Upper lobe of left lung (tissue), 6 donors: ENCODE measurements around the gene EMILIN1. TPM values are rescaled to one million over a fixed set of nuclear protein-coding genes. Genes with fewer than 3 reads are reported as not detected.

Experiments
- ATAC-seq, 2 donors: fragments of 200-7000 bp; cut with Tn5 transposase; one replicate each; pipeline ENCODE4 v1.9.1; 2022; ENCODE audit warnings: mild to moderate bottlenecking in 2 of 2, moderate library complexity in 2 of 2; ENCODE audit not compliant: low FRiP score in 2 of 2
- DNase-seq, 2 donors: peaks; one replicate each; pipeline ENCODE4 v3.0.0-alpha.2; 2019 to 2020
- H3K27ac ChIP-seq, 4 donors: fragments of 200-600 bp; sonication (generic); one replicate each; pipeline ENCODE4 v1.5.1; 2016 to 2019
- H3K27me3 ChIP-seq, 4 donors: fragments of 200-600 bp; sonication (generic); one replicate each; pipeline ENCODE4 v1.5.1; 2017 to 2019
- H3K36me3 ChIP-seq, 4 donors: fragments of 200-600 bp; sonication (generic); one replicate each; pipeline ENCODE4 v1.5.1; 2016 to 2019
- H3K4me1 ChIP-seq, 4 donors: fragments of 200-600 bp; sonication (generic); one replicate each; pipeline ENCODE4 v1.5.1; 2018 to 2019
- H3K4me3 ChIP-seq, 4 donors: fragments of 200-600 bp; sonication (generic); one replicate each; pipeline ENCODE4 v1.5.1; 2017 to 2019; ENCODE audit warnings: mild to moderate bottlenecking in 2 of 4, moderate library complexity in 1 of 4
- H3K9me3 ChIP-seq, 4 donors: fragments of 200-600 bp; sonication (generic); one replicate each; pipeline ENCODE4 v1.5.1; 2018 to 2019
- CTCF ChIP-seq, 6 experiments: fragments of 450-650 bp in 4 of 6; fragments of 200-600 bp in 2 of 6; sonication (generic) in 2 of 6; IDR thresholded peaks; one replicate each; pipeline ENCODE4 v1.5.1; 2016 to 2019; ENCODE audit warnings: antibody characterized with exemption in 6 of 6
- EP300 ChIP-seq, 4 donors: sonication (generic); formaldehyde crosslinking; IDR thresholded peaks; one replicate each; pipeline ENCODE4 v1.5.1; 2017; ENCODE audit warnings: antibody characterized with exemption in 4 of 4, control low read depth in 2 of 4
- POLR2A ChIP-seq, 4 donors: fragments of 450-650 bp; IDR thresholded peaks; one replicate each; pipeline ENCODE4 v1.5.1; 2016 to 2017; ENCODE audit warnings: antibody characterized with exemption in 4 of 4, mild to moderate bottlenecking in 2 of 4
- POLR2AphosphoS5 ChIP-seq, 2 donors: sonication (generic); formaldehyde crosslinking; IDR thresholded peaks; one replicate each; pipeline ENCODE4 v1.5.1; 2017; ENCODE audit warnings: antibody characterized with exemption in 2 of 2
- WGBS, 2 donors: methylation state at CpG; one replicate each; pipeline ENCODE4 v1.1.5; 2017 to 2018; 5-methylcytosine and 5-hydroxymethylcytosine counted together
- total RNA-seq, 6 donors: library from RNA; depleted of rRNA in 4 of 6; stranded (reverse); fragments of >200 nt in 4 of 6; gene quantifications; one replicate each; pipeline versions ENCODE4 v1.1.0 to v1.2.1, GENCODE V29; 2016 to 2021
- donor health status: DM: no; HTN: no; CAD: no; lungs with moderate emphysema.
- donor health status: DM: no; HTN: yes; CAD: no; lungs with severe emphysema.

The EMILIN1 gene
- 100 to 1,000 TPM in 2 of 6 donors, 10 to 100 TPM in 4; 20.7 to 158 (median 49.0) TPM for total RNA-seq

- 48 to 51% methylated on average over 32 to 39 of the region's 41 CpGs for whole genome bisulfite sequencing, 2 donors
- no peaks in the 10 kb centered on the region for H3K27me3 ChIP-seq
- peaks cover 30 to 42% (median 35%) of the 10 kb centered on the region in 4 donors for H3K4me1 ChIP-seq
- H3K4me3 ChIP-seq: peak within 1 kb of the TSS; percentile 31 to 52 (median 43)
- ATAC-seq (peak; percentile 54 to 89), DNase-seq (peak; percentile 51 to 89)
- H3K27ac ChIP-seq: peak within 1 kb of the TSS; percentile 67 to 96 (median 80)
- no peaks in the 10 kb centered on the region for H3K36me3 ChIP-seq
- TF ChIP-seq POLR2AphosphoS5 (IDR thresholded peaks at IDR 0.05) (peak; percentile 74 to 80), EP300 (IDR thresholded peaks at IDR 0.05) (no peak), POLR2A (IDR thresholded peaks at IDR 0.05) (peak in 1 of 4 donors; percentile 54)
- no peaks in the 10 kb centered on the region for H3K9me3 ChIP-seq
Observed at GRCh38 chr2:27078267-27079194, at the start of gene EMILIN1. Gene EMILIN1, plus strand, starts transcription at chr2:27078615. Its CDS starts 451 bp downstream, at chr2:27079066.

- no peak for TF ChIP-seq POLR2A (IDR thresholded peaks at IDR 0.05)
- no peak for TF ChIP-seq POLR2AphosphoS5 (IDR thresholded peaks at IDR 0.05)
- no peak for TF ChIP-seq CTCF (IDR thresholded peaks at IDR 0.05)
- Histone ChIP-seq H3K27me3 (no peaks in the 10 kb centered on the region), H3K36me3 (peaks cover 0 to 32% (median 17%) of the 10 kb centered on the region in 4 donors), H3K4me3 (no peak overlapping the region), H3K4me1 (peaks cover 6 to 19% (median 11%) of the 10 kb centered on the region in 4 donors), H3K27ac (no peak overlapping the region), H3K9me3 (no peaks in the 10 kb centered on the region)
- DNase-seq (no peak), ATAC-seq (no peak)
- 83 to 93% methylated on average over 2 of the region's 2 CpGs for WGBS, 2 donors
Observed at GRCh38 chr2:27029051-27029450, 49.4 kb upstream of the EMILIN1 start.

GRCh38 chr2:27032495-27033252 lies 45.7 kb upstream of the EMILIN1 start, which contains the start of gene TMEM214:
Gene TMEM214, plus strand, starts transcription at chr2:27032965. Its CDS starts 51 bp downstream, at chr2:27033016.
- Histone ChIP-seq H3K4me1 (peaks cover 14 to 31% (median 20%) of the 10 kb centered on the region in 4 donors), H3K9me3 (no peaks in the 10 kb centered on the region), H3K27me3 (no peaks in the 10 kb centered on the region), H3K36me3 (peaks cover 18 to 30% (median 28%) of the 10 kb centered on the region in 4 donors), H3K27ac (peak within 1 kb of the TSS; percentile 77 to 95 (median 92)), H3K4me3 (peak within 1 kb of the TSS; percentile 68 to 99 (median 91))
- DNase-seq: peak; percentile 94 to 99
- TF ChIP-seq EP300 (IDR thresholded peaks at IDR 0.05) (no peak), POLR2AphosphoS5 (IDR thresholded peaks at IDR 0.05) (peak; percentile 66 to 83), CTCF (IDR thresholded peaks at IDR 0.05) (peak in 4 of 6 experiments; percentile 15 to 61 (median 40)), POLR2A (IDR thresholded peaks at IDR 0.05) (peak; percentile 35 to 85 (median 65))
- ATAC-seq: peak; percentile 94 to 99
- WGBS, 2 donors: 1% methylated on average over 45 to 76 of the region's 76 CpGs

DNA sequence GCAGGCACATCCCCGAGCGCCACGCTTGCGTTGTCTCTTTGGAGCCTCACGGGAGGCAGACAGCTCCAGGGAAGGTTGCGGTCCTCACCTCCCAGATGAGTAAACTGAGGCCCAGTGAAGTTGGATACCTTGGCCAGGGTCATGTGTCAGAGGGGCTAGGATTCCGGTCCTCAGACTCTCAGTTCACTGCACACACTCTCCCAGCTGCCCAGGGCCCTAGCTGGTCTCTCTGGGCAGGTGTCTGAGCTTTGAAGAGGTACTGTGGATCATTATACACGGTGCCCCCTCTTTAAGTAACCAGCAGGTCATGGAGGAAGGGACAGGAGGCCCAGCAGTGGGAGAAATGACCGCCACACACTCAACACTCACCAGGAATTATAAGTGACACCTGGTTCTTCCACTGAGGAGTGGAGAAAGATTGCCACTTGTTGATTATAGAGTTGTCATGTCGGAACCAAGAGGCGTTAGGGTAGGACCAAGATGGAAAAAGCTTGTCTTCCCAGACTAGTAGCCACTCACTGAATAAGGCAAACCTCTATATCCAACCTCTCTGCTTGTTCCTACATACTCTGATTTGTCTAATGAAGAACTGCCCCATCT lies 45.1 kb upstream of the EMILIN1 start:
- Histone ChIP-seq H3K9me3 (no peaks in the 10 kb centered on the region), H3K36me3 (peaks cover 24 to 37% (median 35%) of the 10 kb centered on the region in 4 donors), H3K4me1 (peaks cover 14 to 31% (median 20%) of the 10 kb centered on the region in 4 donors), H3K27ac (peak overlapping the region; percentile 77 to 95 (median 92)), H3K4me3 (peak overlapping the region; percentile 68 to 99 (median 91)), H3K27me3 (no peaks in the 10 kb centered on the region)
- no peak for DNase-seq
- no peak for ATAC-seq
- WGBS, 2 donors: 9 to 23% methylated on average over 3 to 11 of the region's 11 CpGs
- peak in 1 of 6 experiments; percentile 5 for TF ChIP-seq CTCF (IDR thresholded peaks at IDR 0.05)
- no peak for TF ChIP-seq EP300 (IDR thresholded peaks at IDR 0.05)
